ENCODE results near the gene PRR30. TPM values are rescaled to one million over a fixed set of nuclear protein-coding genes. Genes with fewer than 3 reads are reported as not detected.

PRR30 gene
- total RNA-seq, 4 donors from 2014 or later, result not detected

GRCh38 chr2:27145682-27146081 lies 6.5 kb upstream of the PRR30 start:
- H3K36me3 ChIP-seq, result no peaks in the 10 kb centered on the region
- H3K27ac ChIP-seq, result no peak overlapping the region
- no peak for TF ChIP-seq POLR2A (IDR thresholded peaks at IDR 0.05)
- TF ChIP-seq, protein P1, sequence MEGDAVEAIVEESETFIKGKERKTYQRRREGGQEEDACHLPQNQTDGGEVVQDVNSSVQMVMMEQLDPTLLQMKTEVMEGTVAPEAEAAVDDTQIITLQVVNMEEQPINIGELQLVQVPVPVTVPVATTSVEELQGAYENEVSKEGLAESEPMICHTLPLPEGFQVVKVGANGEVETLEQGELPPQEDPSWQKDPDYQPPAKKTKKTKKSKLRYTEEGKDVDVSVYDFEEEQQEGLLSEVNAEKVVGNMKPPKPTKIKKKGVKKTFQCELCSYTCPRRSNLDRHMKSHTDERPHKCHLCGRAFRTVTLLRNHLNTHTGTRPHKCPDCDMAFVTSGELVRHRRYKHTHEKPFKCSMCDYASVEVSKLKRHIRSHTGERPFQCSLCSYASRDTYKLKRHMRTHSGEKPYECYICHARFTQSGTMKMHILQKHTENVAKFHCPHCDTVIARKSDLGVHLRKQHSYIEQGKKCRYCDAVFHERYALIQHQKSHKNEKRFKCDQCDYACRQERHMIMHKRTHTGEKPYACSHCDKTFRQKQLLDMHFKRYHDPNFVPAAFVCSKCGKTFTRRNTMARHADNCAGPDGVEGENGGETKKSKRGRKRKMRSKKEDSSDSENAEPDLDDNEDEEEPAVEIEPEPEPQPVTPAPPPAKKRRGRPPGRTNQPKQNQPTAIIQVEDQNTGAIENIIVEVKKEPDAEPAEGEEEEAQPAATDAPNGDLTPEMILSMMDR (IDR thresholded peaks at IDR 0.05 in 4 of 5, conservative IDR thresholded peaks at IDR 0.05 in 1 of 5), result no peak
- in situ Hi-C loops (cut with MboI; ENCODE audit: low sequenced_read_pairs in 4 of 4) (no loop called here), intact Hi-C loops (cut with DNase I; ENCODE audit: low total_unique reads) (no loop called here)
- H3K9me3 ChIP-seq, result no peaks in the 10 kb centered on the region
- no peak overlapping the region for H3K4me3 ChIP-seq
- H3K27me3 ChIP-seq, result no peaks in the 10 kb centered on the region
- H3K4me1 ChIP-seq, result no peaks in the 10 kb centered on the region
- ATAC-seq (no peak), DNase-seq (no peak)

DNA sequence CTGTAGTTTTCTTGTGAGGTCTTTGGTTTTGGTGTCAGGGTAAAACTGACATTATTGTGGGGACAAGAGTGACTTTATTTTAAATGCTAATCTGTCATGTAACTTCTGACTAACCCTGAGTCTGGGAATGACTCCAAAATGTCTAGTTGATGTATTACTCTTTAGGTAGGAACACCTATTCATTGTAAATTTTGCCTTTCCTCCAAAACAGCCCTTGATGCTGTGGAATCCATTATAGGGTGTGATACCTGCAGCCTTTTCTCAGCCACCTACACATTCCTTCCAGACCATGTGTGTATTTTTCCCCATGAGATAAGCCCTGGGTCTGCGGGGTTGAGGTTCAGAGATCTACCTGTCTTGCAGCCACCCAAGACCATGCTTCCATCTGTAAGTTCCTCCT lies 4.1 kb upstream of the PRR30 start:
- Histone ChIP-seq H3K4me3 (no peak overlapping the region), H3K9me3 (no peaks in the 10 kb centered on the region), H3K27ac (no peak overlapping the region), H3K36me3 (no peaks in the 10 kb centered on the region), H3K4me1 (no peaks in the 10 kb centered on the region), H3K27me3 (no peaks in the 10 kb centered on the region)
- DNase-seq (no peak), ATAC-seq (no peak)
- intact Hi-C loops (cut with DNase I; ENCODE audit: low total_unique reads), result no loop called here
- in situ Hi-C loops (cut with MboI; ENCODE audit: low sequenced_read_pairs in 4 of 4), result no loop called here
- TF ChIP-seq, protein P1 (IDR thresholded peaks at IDR 0.05 in 4 of 5, conservative IDR thresholded peaks at IDR 0.05 in 1 of 5), result no peak
- TF ChIP-seq POLR2A (IDR thresholded peaks at IDR 0.05), result no peak

DNA sequence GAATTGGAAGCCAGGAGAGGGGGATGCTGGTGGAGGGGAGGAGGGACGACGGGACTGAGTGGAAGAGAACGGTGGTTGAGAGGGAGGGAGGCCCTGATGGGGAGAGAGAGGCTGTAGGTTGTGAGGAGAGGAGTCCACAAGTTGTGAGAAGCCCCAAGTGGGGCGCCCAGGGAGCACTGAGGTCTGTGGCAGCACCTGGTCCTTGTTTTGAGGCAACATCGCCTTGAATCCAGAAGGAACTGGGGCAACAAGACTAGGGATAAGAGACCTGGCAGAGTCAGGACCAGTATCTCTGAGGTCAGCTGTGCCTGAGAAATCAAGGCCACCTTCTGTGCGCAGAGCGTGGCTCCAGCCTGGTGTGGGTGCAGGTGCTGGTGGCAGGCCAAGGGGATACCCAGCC lies 1.1 kb downstream of the PRR30 start:
- H3K27ac ChIP-seq, result no peak overlapping the region
- no peak overlapping the region for H3K4me3 ChIP-seq
- H3K4me1 ChIP-seq, result peaks cover 5 to 8% of the 10 kb centered on the region in 2 donors
- ATAC-seq (no peak), DNase-seq (no peak)
- in situ Hi-C loops (cut with MboI; ENCODE audit: low sequenced_read_pairs in 4 of 4), result no loop called here
- no peaks in the 10 kb centered on the region for H3K9me3 ChIP-seq
- intact Hi-C loops (cut with DNase I; ENCODE audit: low total_unique reads), result no loop called here
- no peaks in the 10 kb centered on the region for H3K27me3 ChIP-seq
- no peaks in the 10 kb centered on the region for H3K36me3 ChIP-seq
- TF ChIP-seq, protein P1 (IDR thresholded peaks at IDR 0.05 in 4 of 5, conservative IDR thresholded peaks at IDR 0.05 in 1 of 5), result no peak
- no peak for TF ChIP-seq POLR2A (IDR thresholded peaks at IDR 0.05)

DNA sequence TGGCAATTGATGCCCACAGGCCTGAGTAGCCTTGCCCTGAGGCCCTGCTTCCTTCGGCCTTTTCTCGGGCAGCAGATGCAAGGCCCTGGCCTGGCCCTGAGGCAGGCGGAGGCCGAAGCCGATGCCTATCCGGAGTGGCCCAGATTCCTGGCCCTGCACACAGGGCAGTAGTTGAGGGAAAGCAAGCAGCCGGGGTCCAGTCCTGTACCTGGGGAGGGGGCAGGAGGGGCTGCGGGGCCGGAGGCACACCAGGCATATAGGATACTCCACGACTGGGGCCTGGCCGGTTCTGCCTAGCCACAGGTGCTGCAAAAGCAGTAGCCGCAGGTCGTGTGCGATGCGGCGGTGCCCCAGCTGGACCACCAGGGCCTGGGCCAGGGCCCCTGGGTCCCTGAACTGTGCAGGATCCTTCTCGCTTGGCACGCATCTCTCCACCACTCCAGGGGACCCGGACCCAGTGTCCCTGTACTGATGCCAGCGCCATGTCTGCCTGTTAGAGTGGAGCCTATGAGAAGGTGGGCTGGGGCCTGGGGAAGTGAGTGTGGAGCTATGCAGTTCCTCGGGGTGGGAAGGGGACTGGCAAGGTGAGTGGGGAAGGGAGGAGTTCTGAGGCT lies 1.8 kb downstream of the PRR30 start:
- DNase-seq (no peak), ATAC-seq (no peak)
- H3K27me3 ChIP-seq, result no peaks in the 10 kb centered on the region
- in situ Hi-C loops (cut with MboI; ENCODE audit: low sequenced_read_pairs in 4 of 4), result no loop called here
- no peak for TF ChIP-seq POLR2A (IDR thresholded peaks at IDR 0.05)
- TF ChIP-seq, protein P1 (IDR thresholded peaks at IDR 0.05 in 4 of 5, conservative IDR thresholded peaks at IDR 0.05 in 1 of 5), result no peak
- H3K9me3 ChIP-seq, result no peaks in the 10 kb centered on the region
- intact Hi-C loops (cut with DNase I; ENCODE audit: low total_unique reads), result no loop called here
- no peak overlapping the region for H3K27ac ChIP-seq
- H3K4me1 ChIP-seq, result peaks cover 12 to 14% of the 10 kb centered on the region in 2 donors
- no peak overlapping the region for H3K4me3 ChIP-seq
- H3K36me3 ChIP-seq, result peaks cover 0 to 4% of the 10 kb centered on the region in 2 donors

DNA sequence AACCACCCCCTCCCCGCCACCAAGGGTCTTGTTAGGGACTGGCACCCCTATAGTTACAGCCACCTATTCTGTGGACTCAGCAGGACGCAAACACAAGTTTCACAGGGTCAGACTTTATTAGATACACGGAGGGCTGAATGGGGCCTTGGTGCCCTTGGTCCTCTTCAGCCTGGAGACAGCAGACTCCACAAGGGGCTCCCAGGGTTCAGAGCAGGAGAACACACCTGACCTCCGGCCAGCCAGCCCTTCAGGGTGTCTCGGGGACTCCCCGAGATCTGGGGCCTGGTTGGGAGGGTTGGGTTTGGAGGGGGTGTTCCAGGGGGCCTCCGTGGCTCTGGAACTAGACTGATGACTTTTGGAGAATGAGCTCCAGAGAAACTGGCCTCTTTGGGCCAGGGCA lies 2.5 kb downstream of the PRR30 start:
- Histone ChIP-seq H3K27ac (no peak overlapping the region), H3K4me1 (peaks cover 15 to 16% of the 10 kb centered on the region in 2 donors), H3K9me3 (no peaks in the 10 kb centered on the region), H3K4me3 (no peak overlapping the region), H3K36me3 (peaks cover 0 to 11% of the 10 kb centered on the region in 2 donors), H3K27me3 (no peaks in the 10 kb centered on the region)
- in situ Hi-C loops (cut with MboI; ENCODE audit: low sequenced_read_pairs in 4 of 4) (no loop called here), intact Hi-C loops (cut with DNase I; ENCODE audit: low total_unique reads) (no loop called here)
- ATAC-seq (no peak), DNase-seq (no peak)
- TF ChIP-seq POLR2A (IDR thresholded peaks at IDR 0.05), result no peak
- TF ChIP-seq, protein P1 (IDR thresholded peaks at IDR 0.05 in 4 of 5, conservative IDR thresholded peaks at IDR 0.05 in 1 of 5), result no peak
